ENCODE data around the gene ZNF783. TPM values are rescaled to one million over a fixed set of nuclear protein-coding genes. Genes with fewer than 3 reads are reported as not detected.
"Not testable (repeated sequence)": the region's sequence is repeated elsewhere in the genome, so short reads cannot be mapped to it uniquely, and the experiment has no call there.

The ZNF783 gene
- total RNA-seq, 1 experiment from 2014 or later: 2.3 TPM

DNA sequence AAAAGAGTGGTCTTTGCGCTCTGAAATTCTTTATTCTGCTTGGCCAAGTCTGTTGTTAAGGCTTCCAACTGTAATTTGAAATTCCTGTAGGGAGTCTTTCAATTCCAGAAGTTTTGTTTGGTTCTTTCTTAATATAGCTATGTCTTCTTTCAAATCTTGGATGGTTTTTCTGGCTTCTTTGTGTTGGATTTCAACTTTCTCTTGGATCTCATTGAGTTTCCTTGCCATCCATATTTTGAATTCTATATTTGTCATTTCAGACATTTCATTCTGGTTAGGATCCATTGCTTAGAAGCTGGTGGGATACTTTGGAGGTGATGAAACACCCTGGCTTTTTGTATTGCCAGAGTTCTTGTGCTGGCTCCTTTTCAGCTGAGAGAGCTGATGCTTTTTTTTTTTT lies 55.5 kb downstream of the ZNF783 start:
- in situ Hi-C loops (cut with HindIII; ENCODE audit: low pct_unique_long_range_greater_than_20kb, low sequenced_read_pairs): no loop called here
- no peak for DNase-seq (ENCODE audit: low read depth)

GRCh38 chr7:149317986-149318672 lies 56.1 kb downstream of the ZNF783 start:
- DNase-seq (ENCODE audit: low read depth): no peak
- in situ Hi-C loops (cut with HindIII; ENCODE audit: low pct_unique_long_range_greater_than_20kb, low sequenced_read_pairs): no loop called here

GRCh38 chr7:149319376-149319775 lies 57.4 kb downstream of the ZNF783 start:
- DNase-seq (ENCODE audit: low read depth): no peak
- in situ Hi-C loops (cut with HindIII; ENCODE audit: low pct_unique_long_range_greater_than_20kb, low sequenced_read_pairs): no loop called here

GRCh38 chr7:149320313-149321124 lies 58.5 kb downstream of the ZNF783 start:
- no peak for DNase-seq (ENCODE audit: low read depth)
- in situ Hi-C loops (cut with HindIII; ENCODE audit: low pct_unique_long_range_greater_than_20kb, low sequenced_read_pairs): no loop called here

DNA sequence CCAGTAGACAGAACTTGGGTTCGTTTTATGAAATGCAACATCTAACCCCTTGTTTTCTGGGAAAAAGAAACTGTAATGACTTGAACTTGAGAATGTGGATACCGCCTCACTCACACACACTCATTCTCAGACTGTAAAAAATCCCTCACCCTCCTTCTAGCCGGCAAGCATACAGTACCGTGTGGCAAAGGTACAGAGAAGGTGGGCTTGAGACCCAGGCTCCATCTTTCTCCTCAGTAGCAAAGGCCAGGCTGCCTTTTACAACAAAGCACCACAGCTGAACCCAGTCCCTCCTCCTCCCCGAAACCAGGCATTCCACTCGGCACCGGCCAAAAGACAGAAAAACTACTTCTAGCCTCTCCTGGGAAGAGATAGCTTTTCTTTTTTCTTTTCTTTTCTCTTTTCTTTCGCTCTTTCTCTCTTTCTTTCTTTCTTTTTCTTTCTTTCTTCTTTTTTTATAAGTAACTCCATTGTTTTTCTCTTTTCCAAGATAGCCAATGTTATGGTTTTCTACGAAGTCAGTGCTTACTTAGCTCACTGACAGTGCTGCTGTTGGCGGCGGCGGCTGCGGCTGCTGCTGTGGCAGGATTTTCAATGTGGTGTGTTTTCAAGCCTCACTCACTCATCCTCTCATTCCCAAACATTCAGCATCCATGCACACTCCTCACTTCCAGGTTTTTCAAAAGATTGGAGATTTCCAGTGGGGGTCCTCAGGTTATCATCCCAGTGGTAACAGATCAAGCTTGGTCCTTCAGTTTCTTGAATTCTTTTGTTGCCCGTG lies 59.3 kb downstream of the ZNF783 start:
- DNase-seq (ENCODE audit: low read depth); in situ Hi-C loops (cut with HindIII; ENCODE audit: low pct_unique_long_range_greater_than_20kb, low sequenced_read_pairs): not testable (repeated sequence)

DNA sequence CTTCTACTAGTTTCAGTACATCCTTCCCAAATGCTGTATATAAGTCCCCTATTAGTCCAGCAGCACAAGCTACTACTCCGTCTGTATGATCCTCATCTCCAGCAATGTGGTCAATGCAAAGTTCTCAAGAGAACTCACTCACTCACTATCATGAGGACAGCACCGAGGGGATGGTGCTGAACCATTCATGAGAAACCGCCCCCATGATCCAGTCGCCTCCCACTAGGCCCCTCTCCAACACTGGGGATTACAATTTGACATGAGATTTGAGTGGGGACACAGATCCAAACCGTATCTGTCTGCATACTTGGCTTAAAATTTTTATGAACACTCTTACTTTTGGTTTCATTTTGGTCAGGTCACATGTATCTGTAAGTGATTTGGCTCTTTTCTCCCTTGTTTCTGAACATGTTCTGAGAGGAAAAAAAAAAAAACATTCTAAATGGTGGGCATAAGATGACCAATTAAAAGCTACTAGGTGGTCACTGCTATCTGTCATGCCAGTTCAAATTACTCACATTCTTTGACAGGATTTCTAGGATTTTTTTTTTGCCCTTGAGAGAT lies 60.1 kb downstream of the ZNF783 start:
- no peak for DNase-seq (ENCODE audit: low read depth)
- in situ Hi-C loops (cut with HindIII; ENCODE audit: low pct_unique_long_range_greater_than_20kb, low sequenced_read_pairs): no loop called here

DNA sequence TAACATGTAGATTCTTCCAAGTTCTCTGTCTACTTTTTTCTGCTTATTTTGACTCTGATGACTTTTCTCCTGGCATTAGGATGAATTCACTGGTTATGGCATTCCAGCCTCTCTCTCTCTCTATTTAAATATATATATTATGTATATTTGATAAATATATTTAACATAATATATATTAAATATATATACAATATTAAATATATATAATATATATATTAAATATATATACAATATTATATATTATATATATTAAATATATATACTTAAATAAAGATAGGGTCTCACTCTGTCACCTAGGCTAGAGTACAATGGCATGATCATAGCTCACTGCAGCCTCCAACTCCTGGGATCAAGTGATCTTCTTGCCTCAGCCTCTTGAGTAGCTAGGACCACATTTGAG lies 60.7 kb downstream of the ZNF783 start:
- DNase-seq (ENCODE audit: low read depth): no peak
- in situ Hi-C loops (cut with HindIII; ENCODE audit: low pct_unique_long_range_greater_than_20kb, low sequenced_read_pairs): no loop called here

- in situ Hi-C loops (cut with HindIII; ENCODE audit: low pct_unique_long_range_greater_than_20kb, low sequenced_read_pairs): no loop called here
Observed at GRCh38 chr7:149325248-149325647, 63.3 kb downstream of the ZNF783 start.

DNA sequence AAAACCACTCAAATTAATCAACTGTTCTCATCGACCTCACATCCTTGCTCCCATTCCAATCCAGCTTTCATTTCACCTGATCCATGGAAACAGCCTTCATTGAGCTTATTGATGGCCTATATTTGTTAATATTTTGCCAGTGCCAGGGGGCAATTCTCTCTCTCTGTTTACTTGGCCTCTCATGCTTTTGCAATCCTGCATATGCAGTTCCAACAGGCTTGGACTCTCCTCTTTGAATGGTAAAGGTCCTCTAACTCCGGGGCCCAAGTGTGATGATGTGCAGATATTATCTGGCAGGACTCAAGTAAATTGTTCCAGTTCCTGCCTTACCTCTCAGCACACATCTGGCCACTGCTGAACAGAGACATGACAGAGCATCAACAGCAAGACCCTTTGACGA lies 67.3 kb downstream of the ZNF783 start:
- in situ Hi-C loops (cut with HindIII; ENCODE audit: low pct_unique_long_range_greater_than_20kb, low sequenced_read_pairs): no loop called here
- no peak for DNase-seq (ENCODE audit: low read depth)

More at GRCh38 chr7:149325248-149325647, 63.3 kb downstream of the ZNF783 start:
- no peak for DNase-seq (ENCODE audit: low read depth)

DNA sequence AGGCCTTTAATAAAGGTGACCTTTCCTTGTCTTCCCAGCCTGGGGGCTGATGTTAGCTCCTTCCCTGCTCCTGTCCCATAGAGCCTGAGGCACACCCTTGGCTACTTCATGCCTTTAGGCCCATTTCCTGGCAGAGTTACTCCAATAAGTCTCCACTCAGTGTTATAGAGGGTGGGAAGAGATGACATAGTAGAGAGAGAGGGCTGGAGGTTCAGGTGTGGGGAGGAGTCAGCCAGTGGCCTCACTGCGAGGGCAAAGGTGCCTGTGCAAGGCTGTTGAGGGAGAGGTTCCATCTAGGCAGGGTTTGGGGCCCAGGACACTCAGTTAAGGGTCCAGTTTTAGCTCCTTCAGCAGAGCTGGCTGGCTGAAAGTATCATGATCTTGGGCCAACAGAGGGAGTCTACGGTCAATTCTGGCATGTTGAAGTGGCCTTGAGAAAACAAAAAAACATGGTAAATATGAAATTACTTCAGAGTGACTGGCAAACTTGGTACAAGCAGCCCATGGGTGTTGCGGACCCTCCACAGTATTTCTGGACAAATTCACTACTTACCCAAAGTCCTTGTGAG lies 67.9 kb downstream of the ZNF783 start:
- in situ Hi-C loops (cut with HindIII; ENCODE audit: low pct_unique_long_range_greater_than_20kb, low sequenced_read_pairs): no loop called here
- no peak for DNase-seq (ENCODE audit: low read depth)

GRCh38 chr7:149330914-149331567 lies 69.0 kb downstream of the ZNF783 start:
- in situ Hi-C loops (cut with HindIII; ENCODE audit: low pct_unique_long_range_greater_than_20kb, low sequenced_read_pairs): no loop called here

GRCh38 chr7:149332602-149333320 lies 70.8 kb downstream of the ZNF783 start:
- in situ Hi-C loops (cut with HindIII; ENCODE audit: low pct_unique_long_range_greater_than_20kb, low sequenced_read_pairs): not testable (repeated sequence)

More at GRCh38 chr7:149330914-149331567, 69.0 kb downstream of the ZNF783 start:
- DNase-seq (ENCODE audit: low read depth): no peak

DNA sequence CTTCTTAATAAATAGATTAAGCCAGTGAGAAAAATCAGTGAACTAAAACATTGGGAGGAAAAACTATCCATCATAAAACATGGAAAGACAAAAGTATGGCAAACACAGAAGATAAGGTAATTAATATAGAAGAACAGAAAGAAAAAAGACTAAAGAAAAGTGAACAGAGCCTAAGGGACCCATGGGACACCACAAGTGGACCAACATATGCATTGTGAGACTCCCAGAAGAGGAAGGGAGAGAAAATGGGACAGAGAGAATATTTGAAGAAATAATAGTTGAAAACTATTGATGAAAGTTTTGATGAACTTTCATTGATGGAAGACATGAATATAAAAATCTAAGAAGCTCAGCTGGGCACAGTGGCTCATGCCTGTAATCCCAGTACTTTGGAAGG lies 71.3 kb downstream of the ZNF783 start:
- in situ Hi-C loops (cut with HindIII; ENCODE audit: low pct_unique_long_range_greater_than_20kb, low sequenced_read_pairs): no loop called here
- no peak for DNase-seq (ENCODE audit: low read depth)

More at GRCh38 chr7:149332602-149333320, 70.8 kb downstream of the ZNF783 start:
- DNase-seq (ENCODE audit: low read depth): not testable (repeated sequence)

DNA sequence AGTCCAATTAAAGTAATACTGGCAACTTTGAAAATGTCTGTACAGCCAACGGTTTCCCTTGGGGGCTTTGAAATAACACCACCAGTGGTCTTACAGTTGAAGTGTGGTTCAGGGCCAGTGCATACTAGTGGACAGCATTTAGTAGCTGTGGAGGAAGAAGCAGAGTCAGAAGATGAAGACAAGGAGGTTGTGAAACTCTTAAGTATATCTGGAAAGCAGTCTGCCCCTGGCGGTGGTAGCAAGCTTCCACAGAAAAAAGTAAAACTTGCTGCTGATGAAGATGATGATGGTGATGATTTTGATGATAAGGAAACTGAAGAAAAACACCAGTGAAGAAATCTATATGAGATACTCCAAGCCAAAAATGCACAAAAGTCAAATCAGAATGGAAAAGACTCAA lies 72.2 kb downstream of the ZNF783 start:
- no peak for DNase-seq (ENCODE audit: low read depth)
- in situ Hi-C loops (cut with HindIII; ENCODE audit: low pct_unique_long_range_greater_than_20kb, low sequenced_read_pairs): no loop called here
